ENCODE results near the gene PLEKHA5.

The PLEKHA5 gene

DNA sequence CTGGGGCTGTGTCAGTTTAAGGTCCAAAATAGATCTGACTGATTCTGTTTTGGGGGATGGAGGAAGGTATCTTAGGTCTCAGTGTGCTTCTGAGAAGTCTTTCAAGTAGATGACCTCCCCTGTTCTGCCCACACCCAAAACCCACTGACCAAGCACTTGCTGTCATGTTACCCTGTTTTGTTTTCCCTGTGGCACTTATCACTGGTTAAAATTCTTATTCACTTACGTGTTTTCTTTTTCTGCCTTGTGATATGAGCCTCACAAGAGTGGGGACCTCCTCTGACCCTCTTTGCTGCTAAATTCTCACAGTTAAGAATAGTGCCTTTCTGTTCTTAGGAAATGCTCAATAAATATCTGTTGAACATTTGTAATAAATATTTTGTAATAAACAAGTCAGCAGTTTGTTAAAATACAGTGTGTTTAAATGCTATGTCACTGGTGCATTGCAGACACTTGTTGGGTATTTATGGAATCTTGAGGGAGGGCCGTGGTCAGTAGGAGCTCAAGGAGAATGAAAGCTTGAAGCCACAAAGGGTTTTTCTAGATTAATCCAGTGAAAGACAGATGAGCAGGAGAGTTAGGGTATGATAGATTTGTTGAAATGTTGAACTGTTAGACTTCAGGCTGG, 20.9 kb downstream of the PLEKHA5 start:
- H3K9me3 ChIP-seq (ENCODE audit: control insufficient read depth, low read length): no peaks in the 10 kb centered on the region
- H3K79me2 ChIP-seq: peaks cover 14% of the 10 kb centered on the region
- H3K4me2 ChIP-seq (ENCODE audit: low read length): no peak overlapping the region
- H3K4me1 ChIP-seq: no peaks in the 10 kb centered on the region
- H3K9ac ChIP-seq: no peak overlapping the region
- no peak overlapping the region for H3K4me3 ChIP-seq (ENCODE audit: low read depth, low read length)
- H3K27me3 ChIP-seq (ENCODE audit: control insufficient read depth, insufficient read depth, low read length): no peaks in the 10 kb centered on the region
- no peaks in the 10 kb centered on the region for H3K36me3 ChIP-seq (ENCODE audit: control insufficient read depth, insufficient read depth, low read length)
- TF ChIP-seq, protein P1, sequence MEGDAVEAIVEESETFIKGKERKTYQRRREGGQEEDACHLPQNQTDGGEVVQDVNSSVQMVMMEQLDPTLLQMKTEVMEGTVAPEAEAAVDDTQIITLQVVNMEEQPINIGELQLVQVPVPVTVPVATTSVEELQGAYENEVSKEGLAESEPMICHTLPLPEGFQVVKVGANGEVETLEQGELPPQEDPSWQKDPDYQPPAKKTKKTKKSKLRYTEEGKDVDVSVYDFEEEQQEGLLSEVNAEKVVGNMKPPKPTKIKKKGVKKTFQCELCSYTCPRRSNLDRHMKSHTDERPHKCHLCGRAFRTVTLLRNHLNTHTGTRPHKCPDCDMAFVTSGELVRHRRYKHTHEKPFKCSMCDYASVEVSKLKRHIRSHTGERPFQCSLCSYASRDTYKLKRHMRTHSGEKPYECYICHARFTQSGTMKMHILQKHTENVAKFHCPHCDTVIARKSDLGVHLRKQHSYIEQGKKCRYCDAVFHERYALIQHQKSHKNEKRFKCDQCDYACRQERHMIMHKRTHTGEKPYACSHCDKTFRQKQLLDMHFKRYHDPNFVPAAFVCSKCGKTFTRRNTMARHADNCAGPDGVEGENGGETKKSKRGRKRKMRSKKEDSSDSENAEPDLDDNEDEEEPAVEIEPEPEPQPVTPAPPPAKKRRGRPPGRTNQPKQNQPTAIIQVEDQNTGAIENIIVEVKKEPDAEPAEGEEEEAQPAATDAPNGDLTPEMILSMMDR (IDR thresholded peaks at IDR 0.05): no peak
- H2AFZ ChIP-seq: no peak overlapping the region
- no peak overlapping the region for H3K27ac ChIP-seq

DNA sequence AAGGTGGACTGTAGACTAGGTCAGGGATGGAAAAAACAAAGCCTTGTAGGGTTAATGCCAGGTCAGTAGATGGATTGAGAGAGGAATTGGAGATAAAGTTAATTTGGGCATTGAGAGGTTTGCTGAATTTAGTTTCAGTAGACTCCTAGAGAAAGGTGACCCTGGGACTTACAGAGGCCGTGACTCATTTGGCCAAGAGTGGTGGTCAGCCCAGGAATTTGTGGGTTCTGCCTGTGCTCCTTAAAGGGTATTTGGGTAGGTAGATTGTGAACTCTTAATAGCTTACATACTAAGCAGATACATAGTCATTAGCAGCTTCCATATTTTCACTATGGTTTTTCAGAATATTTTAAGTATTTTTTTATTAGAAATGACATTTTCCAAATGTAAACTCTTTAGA, 21.8 kb downstream of the PLEKHA5 start:
- Histone ChIP-seq H3K4me1 (no peaks in the 10 kb centered on the region), H3K9ac (no peak overlapping the region), H3K9me3 (ENCODE audit: control insufficient read depth, low read length) (no peaks in the 10 kb centered on the region), H3K4me2 (ENCODE audit: low read length) (no peak overlapping the region), H3K27me3 (ENCODE audit: control insufficient read depth, insufficient read depth, low read length) (no peaks in the 10 kb centered on the region), H2AFZ (no peak overlapping the region), H3K4me3 (ENCODE audit: low read depth, low read length) (no peak overlapping the region), H3K27ac (no peak overlapping the region), H3K36me3 (ENCODE audit: control insufficient read depth, insufficient read depth, low read length) (no peaks in the 10 kb centered on the region), H3K79me2 (peaks cover 14% of the 10 kb centered on the region)
- TF ChIP-seq, protein P1 (IDR thresholded peaks at IDR 0.05): no peak

DNA sequence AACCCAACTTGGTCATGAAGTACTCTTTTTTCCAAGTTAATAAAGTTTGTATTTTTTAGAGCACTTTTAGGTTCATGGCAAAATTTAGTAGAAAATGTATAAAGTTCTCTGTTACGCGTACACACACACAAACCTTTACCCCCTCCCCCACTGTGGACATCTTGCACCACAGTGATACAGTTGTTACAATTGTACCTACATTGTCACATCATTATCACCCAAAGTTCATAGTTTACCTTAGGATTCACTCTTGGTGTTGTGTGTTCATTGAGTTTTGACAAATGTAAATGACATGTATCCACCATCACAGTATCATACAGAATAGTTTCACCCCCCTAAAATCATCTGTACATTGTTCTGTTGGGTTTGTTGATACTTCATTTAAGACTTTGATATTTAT, 23.9 kb downstream of the PLEKHA5 start:
- Histone ChIP-seq H3K4me1 (no peaks in the 10 kb centered on the region), H3K27ac (no peak overlapping the region), H3K9ac (no peak overlapping the region), H3K4me2 (ENCODE audit: low read length) (no peak overlapping the region), H3K27me3 (ENCODE audit: control insufficient read depth, insufficient read depth, low read length) (no peaks in the 10 kb centered on the region), H3K36me3 (ENCODE audit: control insufficient read depth, insufficient read depth, low read length) (no peaks in the 10 kb centered on the region), H2AFZ (no peak overlapping the region), H3K79me2 (peaks cover 14% of the 10 kb centered on the region), H3K4me3 (ENCODE audit: low read depth, low read length) (no peak overlapping the region), H3K9me3 (ENCODE audit: control insufficient read depth, low read length) (no peaks in the 10 kb centered on the region)
- TF ChIP-seq, protein P1 (IDR thresholded peaks at IDR 0.05): no peak

DNA sequence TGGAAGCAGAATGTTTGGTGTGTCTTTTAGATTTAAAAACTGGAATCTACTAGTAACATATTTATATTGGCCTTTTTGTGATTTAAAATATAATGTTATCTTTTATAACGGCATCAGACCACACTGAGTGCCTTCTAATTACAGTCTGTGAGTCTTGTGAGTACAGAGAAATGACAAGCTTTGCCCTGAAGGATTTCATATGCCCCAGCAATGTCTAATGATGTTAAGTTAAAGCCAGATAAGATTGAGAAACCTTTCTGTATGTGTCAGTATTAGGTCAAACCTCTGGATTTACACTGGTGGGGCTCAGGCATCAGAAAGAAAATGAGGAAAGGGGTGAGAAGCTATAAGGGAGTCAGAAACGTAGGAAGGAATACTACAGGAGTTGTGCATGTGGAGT, 25.2 kb downstream of the PLEKHA5 start:
- TF ChIP-seq, protein P1 (IDR thresholded peaks at IDR 0.05): no peak
- no peak overlapping the region for H2AFZ ChIP-seq
- H3K9ac ChIP-seq: no peak overlapping the region
- H3K4me3 ChIP-seq (ENCODE audit: low read depth, low read length): no peak overlapping the region
- H3K79me2 ChIP-seq: peaks cover 13% of the 10 kb centered on the region
- H3K27me3 ChIP-seq (ENCODE audit: control insufficient read depth, insufficient read depth, low read length): no peaks in the 10 kb centered on the region
- no peaks in the 10 kb centered on the region for H3K9me3 ChIP-seq (ENCODE audit: control insufficient read depth, low read length)
- H3K36me3 ChIP-seq (ENCODE audit: control insufficient read depth, insufficient read depth, low read length): no peaks in the 10 kb centered on the region
- no peak overlapping the region for H3K4me2 ChIP-seq (ENCODE audit: low read length)
- no peak overlapping the region for H3K27ac ChIP-seq
- no peaks in the 10 kb centered on the region for H3K4me1 ChIP-seq

Data from parathyroid adenoma (tissue), 2 donors.